ENCODE data around the gene SOX18. TPM values are rescaled to one million over a fixed set of nuclear protein-coding genes. Genes with fewer than 3 reads are reported as not detected.

The SOX18 gene
- total RNA-seq, 1 experiment from 2014 or later = not detected

- BruUV-seq (replicated peaks) = no TSS peak
- Mint-ChIP-seq H3K9me3 (ENCODE audit: low read depth, unreplicated experiment) (no peaks in the 10 kb centered on the region), H3K27me3 (ENCODE audit: unreplicated experiment) (peaks cover 88% of the 10 kb centered on the region)
Measured at GRCh38 chr20:64048402-64049044, 916 bp downstream of the SOX18 start.

DNA sequence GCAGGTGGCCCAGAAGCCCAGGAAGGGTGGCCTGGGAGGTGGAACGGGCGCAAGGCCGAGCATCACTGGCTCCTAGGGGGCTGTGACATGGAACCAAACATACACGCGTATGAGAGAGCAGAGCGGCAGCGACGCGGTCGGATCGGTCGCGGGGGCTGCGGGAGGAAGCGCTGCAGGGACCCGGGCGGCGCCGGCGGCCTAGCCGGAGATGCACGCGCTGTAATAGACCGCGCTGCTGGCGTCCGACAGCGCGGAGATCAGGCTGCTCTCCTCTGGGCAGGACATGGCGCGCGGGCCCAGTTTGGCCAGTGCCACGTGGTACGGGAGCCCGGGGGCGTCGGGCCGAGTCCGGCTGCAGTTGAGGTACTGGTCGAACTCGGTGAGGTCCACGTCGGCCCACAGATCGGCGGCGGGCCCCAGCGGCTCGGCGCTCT lies 1.5 kb downstream of the SOX18 start:
- H3K27ac Mint-ChIP-seq (ENCODE audit: unreplicated experiment) = no peak overlapping the region
- no peak for DNase-seq
- intact Hi-C loops (cut with micrococcal nuclease; ENCODE audit: unreplicated experiment) = no loop called here
- no TSS peak for BruUV-seq (replicated peaks)
- H3K4me3 Mint-ChIP-seq (ENCODE audit: low read depth, unreplicated experiment) = no peak overlapping the region
- CTCF ChIA-PET = no interaction called here
- peaks cover 9% of the 10 kb centered on the region for H3K36me3 Mint-ChIP-seq (ENCODE audit: insufficient read depth, unreplicated experiment)
- H3K9me3 Mint-ChIP-seq (ENCODE audit: low read depth, unreplicated experiment) = no peaks in the 10 kb centered on the region
- TF ChIP-seq, protein P1, sequence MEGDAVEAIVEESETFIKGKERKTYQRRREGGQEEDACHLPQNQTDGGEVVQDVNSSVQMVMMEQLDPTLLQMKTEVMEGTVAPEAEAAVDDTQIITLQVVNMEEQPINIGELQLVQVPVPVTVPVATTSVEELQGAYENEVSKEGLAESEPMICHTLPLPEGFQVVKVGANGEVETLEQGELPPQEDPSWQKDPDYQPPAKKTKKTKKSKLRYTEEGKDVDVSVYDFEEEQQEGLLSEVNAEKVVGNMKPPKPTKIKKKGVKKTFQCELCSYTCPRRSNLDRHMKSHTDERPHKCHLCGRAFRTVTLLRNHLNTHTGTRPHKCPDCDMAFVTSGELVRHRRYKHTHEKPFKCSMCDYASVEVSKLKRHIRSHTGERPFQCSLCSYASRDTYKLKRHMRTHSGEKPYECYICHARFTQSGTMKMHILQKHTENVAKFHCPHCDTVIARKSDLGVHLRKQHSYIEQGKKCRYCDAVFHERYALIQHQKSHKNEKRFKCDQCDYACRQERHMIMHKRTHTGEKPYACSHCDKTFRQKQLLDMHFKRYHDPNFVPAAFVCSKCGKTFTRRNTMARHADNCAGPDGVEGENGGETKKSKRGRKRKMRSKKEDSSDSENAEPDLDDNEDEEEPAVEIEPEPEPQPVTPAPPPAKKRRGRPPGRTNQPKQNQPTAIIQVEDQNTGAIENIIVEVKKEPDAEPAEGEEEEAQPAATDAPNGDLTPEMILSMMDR (IDR thresholded peaks at IDR 0.05; ENCODE audit: unreplicated experiment) = no peak
- peaks cover 14% of the 10 kb centered on the region for H3K4me1 Mint-ChIP-seq (ENCODE audit: low read depth, unreplicated experiment)
- H3K27me3 Mint-ChIP-seq (ENCODE audit: unreplicated experiment) = peaks cover 88% of the 10 kb centered on the region

More at GRCh38 chr20:64048402-64049044, 916 bp downstream of the SOX18 start:
- Mint-ChIP-seq H3K4me1 (ENCODE audit: low read depth, unreplicated experiment) (peaks cover 14% of the 10 kb centered on the region), H3K36me3 (ENCODE audit: insufficient read depth, unreplicated experiment) (peaks cover 9% of the 10 kb centered on the region), H3K4me3 (ENCODE audit: low read depth, unreplicated experiment) (no peak overlapping the region), H3K27ac (ENCODE audit: unreplicated experiment) (no peak overlapping the region)
- CTCF ChIA-PET = no interaction called here
- intact Hi-C loops (cut with micrococcal nuclease; ENCODE audit: unreplicated experiment) = no loop called here
- TF ChIP-seq, protein P1 (IDR thresholded peaks at IDR 0.05; ENCODE audit: unreplicated experiment) = no peak
- DNase-seq = no peak

DNA sequence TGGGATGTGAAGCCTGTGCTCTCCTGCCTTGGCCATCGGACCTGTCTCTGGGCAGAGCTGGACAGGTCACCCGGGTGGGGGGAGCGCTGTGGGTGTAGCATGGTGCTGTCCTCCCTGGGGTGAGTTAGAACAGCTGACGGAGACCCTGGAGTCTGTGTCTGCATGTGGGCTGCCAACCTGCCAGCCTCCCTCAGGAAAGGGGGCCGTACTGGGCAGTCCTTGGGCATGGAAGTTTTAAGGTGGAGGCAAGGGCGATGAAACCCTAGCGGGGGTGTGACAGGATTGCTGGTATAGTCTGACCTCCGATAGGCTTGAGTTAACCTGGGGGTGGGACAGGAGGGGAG lies 2.4 kb downstream of the SOX18 start:
- Mint-ChIP-seq H3K36me3 (ENCODE audit: insufficient read depth, unreplicated experiment) (peaks cover 9% of the 10 kb centered on the region), H3K4me1 (ENCODE audit: low read depth, unreplicated experiment) (peaks cover 14% of the 10 kb centered on the region), H3K4me3 (ENCODE audit: low read depth, unreplicated experiment) (no peak overlapping the region), H3K27ac (ENCODE audit: unreplicated experiment) (no peak overlapping the region), H3K27me3 (ENCODE audit: unreplicated experiment) (peaks cover 78% of the 10 kb centered on the region), H3K9me3 (ENCODE audit: low read depth, unreplicated experiment) (no peaks in the 10 kb centered on the region)
- CTCF ChIA-PET = interaction anchor here (0.7 kb wide), 2 partner anchors 39 to 201 kb away, joined by 3 read pairs; no protein-coding TSS in a partner anchor
- intact Hi-C loops (cut with micrococcal nuclease; ENCODE audit: unreplicated experiment) = no loop called here
- BruUV-seq (replicated peaks) = no TSS peak
- TF ChIP-seq, protein P1 (IDR thresholded peaks at IDR 0.05; ENCODE audit: unreplicated experiment) = no peak
- no peak for DNase-seq

DNA sequence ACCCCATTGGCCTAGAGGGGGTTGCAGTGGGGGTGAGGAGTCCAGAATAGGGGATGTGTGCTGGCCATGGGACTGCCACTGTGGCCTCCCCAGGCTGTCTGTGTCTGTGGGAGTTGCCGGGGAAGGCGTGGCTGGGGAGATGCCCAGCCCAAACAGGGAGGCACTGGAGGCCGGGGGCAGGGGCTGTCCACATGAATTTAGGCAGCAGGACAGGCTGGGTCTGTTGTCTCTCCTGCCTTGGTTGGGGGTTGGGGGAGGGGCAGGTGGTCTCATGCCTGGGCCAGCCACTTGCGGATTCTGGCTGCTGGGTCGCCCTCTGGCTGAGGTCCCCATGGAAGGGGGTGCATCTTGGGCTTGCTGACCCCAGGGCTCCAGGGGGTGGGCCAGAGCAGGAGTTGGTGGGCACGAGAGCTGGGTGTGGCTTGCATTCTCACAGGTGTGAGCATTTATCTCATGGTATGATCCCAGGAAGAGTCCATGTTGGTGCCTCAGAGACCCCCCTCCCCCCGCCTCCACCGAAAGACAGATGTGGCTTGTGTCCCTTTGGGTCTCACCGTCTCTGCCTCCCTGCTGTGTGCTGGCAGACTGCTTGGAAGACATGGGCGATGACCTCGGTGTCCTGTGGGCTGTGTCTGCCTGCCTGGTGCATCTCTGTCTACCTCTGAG lies 4.0 kb downstream of the SOX18 start:
- no peak overlapping the region for H3K4me3 Mint-ChIP-seq (ENCODE audit: low read depth, unreplicated experiment)
- no TSS peak for BruUV-seq (replicated peaks)
- H3K27me3 Mint-ChIP-seq (ENCODE audit: unreplicated experiment) = peaks cover 75% of the 10 kb centered on the region
- H3K27ac Mint-ChIP-seq (ENCODE audit: unreplicated experiment) = no peak overlapping the region
- DNase-seq = no peak
- intact Hi-C loops (cut with micrococcal nuclease; ENCODE audit: unreplicated experiment) = no loop called here
- peaks cover 12% of the 10 kb centered on the region for H3K36me3 Mint-ChIP-seq (ENCODE audit: insufficient read depth, unreplicated experiment)
- TF ChIP-seq, protein P1 (IDR thresholded peaks at IDR 0.05; ENCODE audit: unreplicated experiment) = no peak
- peaks cover 14% of the 10 kb centered on the region for H3K4me1 Mint-ChIP-seq (ENCODE audit: low read depth, unreplicated experiment)
- CTCF ChIA-PET = interaction anchor here (0.6 to 0.7 kb wide), 2 partner anchors 67 to 79 kb away, joined by 3 to 4 read pairs; no protein-coding TSS in a partner anchor
- no peaks in the 10 kb centered on the region for H3K9me3 Mint-ChIP-seq (ENCODE audit: low read depth, unreplicated experiment)

All from Calu3 (cell line).